Calu3 (cell line): Measurements from ENCODE around the gene MIDN. TPM values are rescaled to one million over a fixed set of nuclear protein-coding genes. Genes with fewer than 3 reads are reported as not detected.

Source experiments
- BruUV-seq: library from RNA; stranded (reverse); fragments of 400-500 nt; replicated peaks from 2 replicates; lab custom pipeline; 2021; lab: Mats Ljungman, UMichigan
- CTCF ChIA-PET: fragments of 300-600 bp; sonication (Branson Sonifier 250); formaldehyde crosslinking; loops from one replicate; lab custom pipeline; 2022; ENCODE audit warnings: antibody characterized with exemption; lab: Charles Lee
- DNase-seq: peaks from one replicate; pipeline ENCODE4 v3.0.0; 2022
- H3K27ac Mint-ChIP-seq: one replicate; pipeline ENCODE4 v1.8.0; 2022; ENCODE audit warnings: mixed read lengths; ENCODE audit not compliant: unreplicated experiment
- H3K27me3 Mint-ChIP-seq: one replicate; pipeline ENCODE4 v1.8.0; 2022; ENCODE audit warnings: mixed read lengths; ENCODE audit not compliant: unreplicated experiment
- H3K36me3 Mint-ChIP-seq: one replicate; pipeline ENCODE4 v1.8.0; 2022; ENCODE audit warnings: mild to moderate bottlenecking, moderate library complexity, mixed read lengths; ENCODE audit not compliant: insufficient read depth, unreplicated experiment
- H3K4me1 Mint-ChIP-seq: one replicate; pipeline ENCODE4 v1.8.0; 2022; ENCODE audit warnings: mild to moderate bottlenecking, low read depth, mixed read lengths; ENCODE audit not compliant: unreplicated experiment
- H3K4me3 Mint-ChIP-seq: one replicate; pipeline ENCODE4 v1.8.0; 2022; ENCODE audit warnings: mild to moderate bottlenecking, low read depth, moderate library complexity, mixed read lengths; ENCODE audit not compliant: unreplicated experiment
- H3K9me3 Mint-ChIP-seq: one replicate; pipeline ENCODE4 v1.8.0; 2022; ENCODE audit warnings: low read depth, mixed read lengths; ENCODE audit not compliant: unreplicated experiment
- intact Hi-C: fragments of 100-400 bp; cut with micrococcal nuclease; formaldehyde crosslinking; loops from one replicate; pipeline ENCODE4 v1.10.0; 2022; ENCODE audit not compliant: unreplicated experiment
- total RNA-seq: library from RNA; stranded (reverse); gene quantifications from 2 replicates; pipeline ENCODE4 v1.2.3, GENCODE V29; 2022
- TF ChIP-seq, protein P1 (sequence below): fragments of 200-600 bp; IDR thresholded peaks from one replicate; pipeline ENCODE4 v1.8.0; 2022; ENCODE audit warnings: antibody characterized with exemption; ENCODE audit not compliant: unreplicated experiment

The MIDN gene
- total RNA-seq, 1 experiment from 2014 or later: 61.8 TPM

GRCh38 chr19:1278713-1279660 is 30.6 kb downstream of the MIDN start:
- Mint-ChIP-seq H3K27ac (no peak overlapping the region), H3K4me1 (peaks cover 2% of the 10 kb centered on the region), H3K9me3 (no peaks in the 10 kb centered on the region), H3K27me3 (peaks cover 4% of the 10 kb centered on the region), H3K36me3 (peaks cover 40% of the 10 kb centered on the region), H3K4me3 (no peak overlapping the region)
- intact Hi-C loops: loop anchor here (2.0 kb wide), 1 partner anchor 94 kb away; no protein-coding TSS in a partner anchor
- CTCF ChIA-PET: interaction anchor here (0.8 to 1.0 kb wide), 3 partner anchors 35 to 94 kb away, joined by 3 to 5 read pairs (median 3); no protein-coding TSS in a partner anchor
- TF ChIP-seq, protein P1, sequence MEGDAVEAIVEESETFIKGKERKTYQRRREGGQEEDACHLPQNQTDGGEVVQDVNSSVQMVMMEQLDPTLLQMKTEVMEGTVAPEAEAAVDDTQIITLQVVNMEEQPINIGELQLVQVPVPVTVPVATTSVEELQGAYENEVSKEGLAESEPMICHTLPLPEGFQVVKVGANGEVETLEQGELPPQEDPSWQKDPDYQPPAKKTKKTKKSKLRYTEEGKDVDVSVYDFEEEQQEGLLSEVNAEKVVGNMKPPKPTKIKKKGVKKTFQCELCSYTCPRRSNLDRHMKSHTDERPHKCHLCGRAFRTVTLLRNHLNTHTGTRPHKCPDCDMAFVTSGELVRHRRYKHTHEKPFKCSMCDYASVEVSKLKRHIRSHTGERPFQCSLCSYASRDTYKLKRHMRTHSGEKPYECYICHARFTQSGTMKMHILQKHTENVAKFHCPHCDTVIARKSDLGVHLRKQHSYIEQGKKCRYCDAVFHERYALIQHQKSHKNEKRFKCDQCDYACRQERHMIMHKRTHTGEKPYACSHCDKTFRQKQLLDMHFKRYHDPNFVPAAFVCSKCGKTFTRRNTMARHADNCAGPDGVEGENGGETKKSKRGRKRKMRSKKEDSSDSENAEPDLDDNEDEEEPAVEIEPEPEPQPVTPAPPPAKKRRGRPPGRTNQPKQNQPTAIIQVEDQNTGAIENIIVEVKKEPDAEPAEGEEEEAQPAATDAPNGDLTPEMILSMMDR: no peak
- no TSS peak for BruUV-seq
- DNase-seq: no peak

- CTCF ChIA-PET: interaction anchor here (0.6 to 1.0 kb wide), 5 partner anchors 36 to 93 kb away, joined by 3 to 5 read pairs (median 3); no protein-coding TSS in a partner anchor
- Mint-ChIP-seq H3K27ac (no peak overlapping the region), H3K4me3 (no peak overlapping the region), H3K9me3 (no peaks in the 10 kb centered on the region), H3K27me3 (peaks cover 12% of the 10 kb centered on the region), H3K36me3 (peaks cover 35% of the 10 kb centered on the region), H3K4me1 (peaks cover 8% of the 10 kb centered on the region)
- intact Hi-C loops: loop anchor here (2.0 kb wide), 1 partner anchor 93 kb away; no protein-coding TSS in a partner anchor
- TF ChIP-seq, protein P1: peak; percentile 66
- no TSS peak for BruUV-seq
- DNase-seq: peak; percentile 79
These were observed 31.5 kb downstream of the MIDN start for GRCh38 chr19:1279782-1280341.

- CTCF ChIA-PET: interaction anchor here (1.0 kb wide), 1 partner anchor 37 kb away, joined by 3 read pairs; no protein-coding TSS in a partner anchor
- peaks cover 26% of the 10 kb centered on the region for H3K36me3 Mint-ChIP-seq
- peaks cover 8% of the 10 kb centered on the region for H3K4me1 Mint-ChIP-seq
- H3K9me3 Mint-ChIP-seq: no peaks in the 10 kb centered on the region
- intact Hi-C loops: no loop called here
- TF ChIP-seq, protein P1: no peak
- no peak for DNase-seq
- BruUV-seq: no TSS peak
- H3K27ac Mint-ChIP-seq: no peak overlapping the region
- H3K4me3 Mint-ChIP-seq: no peak overlapping the region
- H3K27me3 Mint-ChIP-seq: peaks cover 18% of the 10 kb centered on the region
These were observed 32.5 kb downstream of the MIDN start for GRCh38 chr19:1280636-1281568.
